Neural crest cell (in vitro differentiated cells): ENCODE measurements around the gene MAML3. TPM values are rescaled to one million over a fixed set of nuclear protein-coding genes. Genes with fewer than 3 reads are reported as not detected.

Source experiments
- DNase-seq: peaks from one replicate; pipeline ENCODE4 v3.0.0; 2021; ENCODE audit warnings: low read depth, mixed read lengths, low spot score
- H3K27ac Mint-ChIP-seq: one replicate; pipeline ENCODE4 v1.8.0; 2021; ENCODE audit warnings: mild to moderate bottlenecking, mixed read lengths; ENCODE audit not compliant: unreplicated experiment
- H3K27me3 Mint-ChIP-seq: 2 replicates; pipeline ENCODE4 v1.8.0; 2021; ENCODE audit warnings: low read depth, mild to moderate bottlenecking, mixed read lengths
- H3K36me3 Mint-ChIP-seq: 2 replicates; pipeline ENCODE4 v1.8.0; 2021; ENCODE audit warnings: low read depth, mild to moderate bottlenecking, mixed read lengths
- H3K4me1 Mint-ChIP-seq: 2 replicates; pipeline ENCODE4 v1.8.0; 2021; ENCODE audit warnings: mixed read lengths
- H3K4me3 Mint-ChIP-seq: one replicate; pipeline ENCODE4 v1.8.0; 2021; ENCODE audit warnings: mild to moderate bottlenecking, mixed read lengths
- H3K9me3 Mint-ChIP-seq: 2 replicates; pipeline ENCODE4 v1.8.0; 2021; ENCODE audit warnings: mixed read lengths
- total RNA-seq: library from RNA; stranded (reverse); gene quantifications from 2 replicates; pipeline ENCODE4 v1.2.1, GENCODE V29; 2021
- TF ChIP-seq, protein P1 (sequence below): fragments of 200-600 bp; sonication (generic); conservative IDR thresholded peaks from 2 replicates; pipeline ENCODE4 v1.5.0; 2021; ENCODE audit warnings: antibody characterized with exemption, mild to moderate bottlenecking

MAML3 gene
- total RNA-seq, 1 donor from 2014 or later: 21.8 TPM

DNA sequence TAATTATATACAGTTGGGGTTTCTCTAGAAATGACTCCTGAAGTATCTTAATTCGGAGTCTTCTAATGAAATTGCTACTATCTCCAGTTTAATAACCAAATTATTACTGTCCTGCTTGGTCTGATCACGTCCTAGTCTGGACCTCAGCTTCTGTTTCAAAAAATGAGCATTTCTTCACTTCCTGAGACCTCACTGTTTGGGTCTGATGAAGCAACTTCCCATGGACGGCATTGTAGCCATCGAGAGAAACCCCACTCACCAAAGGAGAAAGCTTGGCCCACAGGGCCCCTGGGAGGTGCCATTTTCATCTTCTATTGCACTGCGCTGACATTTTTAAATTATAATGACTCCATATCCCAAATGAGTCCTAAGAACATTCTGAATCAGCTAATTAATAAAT, 310.3 kb downstream of the MAML3 start:
- Mint-ChIP-seq H3K4me1 (peaks cover 74% of the 10 kb centered on the region), H3K4me3 (no peak overlapping the region), H3K27ac (no peak overlapping the region), H3K27me3 (no peaks in the 10 kb centered on the region), H3K9me3 (peaks cover 3% of the 10 kb centered on the region), H3K36me3 (peaks cover 2% of the 10 kb centered on the region)
- DNase-seq: no peak
- TF ChIP-seq, protein P1, sequence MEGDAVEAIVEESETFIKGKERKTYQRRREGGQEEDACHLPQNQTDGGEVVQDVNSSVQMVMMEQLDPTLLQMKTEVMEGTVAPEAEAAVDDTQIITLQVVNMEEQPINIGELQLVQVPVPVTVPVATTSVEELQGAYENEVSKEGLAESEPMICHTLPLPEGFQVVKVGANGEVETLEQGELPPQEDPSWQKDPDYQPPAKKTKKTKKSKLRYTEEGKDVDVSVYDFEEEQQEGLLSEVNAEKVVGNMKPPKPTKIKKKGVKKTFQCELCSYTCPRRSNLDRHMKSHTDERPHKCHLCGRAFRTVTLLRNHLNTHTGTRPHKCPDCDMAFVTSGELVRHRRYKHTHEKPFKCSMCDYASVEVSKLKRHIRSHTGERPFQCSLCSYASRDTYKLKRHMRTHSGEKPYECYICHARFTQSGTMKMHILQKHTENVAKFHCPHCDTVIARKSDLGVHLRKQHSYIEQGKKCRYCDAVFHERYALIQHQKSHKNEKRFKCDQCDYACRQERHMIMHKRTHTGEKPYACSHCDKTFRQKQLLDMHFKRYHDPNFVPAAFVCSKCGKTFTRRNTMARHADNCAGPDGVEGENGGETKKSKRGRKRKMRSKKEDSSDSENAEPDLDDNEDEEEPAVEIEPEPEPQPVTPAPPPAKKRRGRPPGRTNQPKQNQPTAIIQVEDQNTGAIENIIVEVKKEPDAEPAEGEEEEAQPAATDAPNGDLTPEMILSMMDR: no peak

DNA sequence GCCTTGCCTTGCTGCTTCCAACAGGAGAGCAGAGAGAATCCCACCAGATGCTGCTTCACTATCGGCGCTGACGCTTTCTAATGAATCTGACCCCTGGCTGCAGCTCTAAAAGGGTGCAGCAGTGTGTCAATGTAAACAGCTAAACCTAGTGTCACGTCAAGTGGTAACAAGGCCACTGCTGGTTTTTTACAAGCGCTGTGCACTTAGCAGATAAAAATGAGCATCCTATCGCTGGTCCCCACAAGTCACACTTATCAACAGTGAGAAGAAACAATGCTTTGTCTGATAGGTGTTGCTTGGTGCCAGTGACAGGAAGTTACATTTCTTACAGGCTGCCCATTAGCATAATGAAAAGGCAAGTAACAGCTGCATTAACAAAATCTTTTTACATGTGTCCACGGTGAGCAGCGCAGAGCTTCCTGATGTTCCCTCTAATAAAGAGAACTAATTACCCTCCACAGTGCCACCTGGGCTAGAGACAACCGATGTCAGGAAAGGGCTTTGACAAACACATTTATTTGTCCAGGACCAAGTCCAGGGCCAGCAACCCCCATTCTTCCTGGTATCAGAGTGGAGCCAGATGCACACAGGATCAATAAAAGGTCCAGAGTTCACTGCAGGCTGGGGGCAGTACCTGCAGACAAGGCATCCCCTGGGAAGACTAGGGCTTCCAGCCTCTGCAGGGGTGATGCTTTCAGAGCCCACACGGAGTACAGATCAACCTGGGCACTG, 312.4 kb downstream of the MAML3 start:
- TF ChIP-seq, protein P1: peak; percentile 33
- peak overlapping the region; percentile 30 for H3K4me3 Mint-ChIP-seq
- H3K36me3 Mint-ChIP-seq: peaks cover 2% of the 10 kb centered on the region
- peaks cover 3% of the 10 kb centered on the region for H3K9me3 Mint-ChIP-seq
- H3K27me3 Mint-ChIP-seq: no peaks in the 10 kb centered on the region
- peaks cover 59% of the 10 kb centered on the region for H3K4me1 Mint-ChIP-seq
- no peak for DNase-seq
- peak overlapping the region; percentile 45 for H3K27ac Mint-ChIP-seq

DNA sequence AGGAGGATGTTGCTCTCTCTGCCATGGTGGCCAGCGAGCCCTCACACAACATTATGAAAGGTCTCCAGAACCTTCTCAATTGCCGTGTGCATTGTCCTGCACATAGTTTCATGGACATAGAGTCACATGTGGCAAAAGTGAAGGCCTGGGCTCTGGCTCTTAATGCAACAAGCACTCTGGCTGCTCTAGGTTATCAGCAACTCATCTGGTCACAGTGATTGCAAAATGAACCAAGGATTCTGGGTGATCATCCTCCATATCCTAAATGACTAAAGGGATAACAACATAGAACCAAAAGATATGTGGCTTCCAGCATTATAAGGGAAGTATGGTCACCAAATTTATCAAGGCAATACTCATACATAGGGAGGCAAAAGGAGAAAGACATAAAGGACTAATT, 313.2 kb downstream of the MAML3 start:
- Mint-ChIP-seq H3K36me3 (peaks cover 2% of the 10 kb centered on the region), H3K4me1 (peaks cover 65% of the 10 kb centered on the region), H3K27ac (no peak overlapping the region), H3K4me3 (peak overlapping the region; percentile 30), H3K9me3 (peaks cover 3% of the 10 kb centered on the region), H3K27me3 (peaks cover 6% of the 10 kb centered on the region)
- DNase-seq: no peak
- TF ChIP-seq, protein P1: no peak

DNA sequence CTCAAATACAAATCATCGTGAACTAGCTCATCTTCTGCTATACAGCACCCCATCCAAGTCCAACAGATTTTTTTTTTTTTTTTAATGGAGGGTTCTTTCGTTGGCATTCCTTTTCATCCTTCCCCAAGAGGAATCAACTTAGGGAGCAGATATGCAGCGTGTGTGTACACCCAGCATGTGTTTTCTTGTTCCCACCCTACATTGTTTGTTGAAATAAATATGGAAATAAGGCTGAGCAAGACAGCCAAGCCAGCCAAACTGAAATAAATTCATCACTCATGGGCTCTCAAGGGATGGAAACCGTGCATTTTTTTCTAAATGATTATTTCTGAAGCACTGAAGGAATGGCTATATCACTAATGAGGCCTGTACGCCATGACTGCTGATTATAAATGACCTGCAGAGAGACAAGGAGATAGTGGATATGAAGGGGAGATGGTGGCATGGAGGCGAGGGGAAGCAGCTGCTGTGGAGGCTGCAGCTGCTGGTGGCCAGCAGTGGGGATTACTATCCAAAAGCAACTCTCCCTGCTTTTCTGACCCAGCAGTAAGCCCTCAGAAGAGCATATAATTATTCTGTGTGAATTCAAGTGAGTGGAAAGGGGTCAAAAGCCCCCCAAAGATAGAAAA, 314.5 kb downstream of the MAML3 start:
- H3K4me1 Mint-ChIP-seq: peaks cover 66% of the 10 kb centered on the region
- H3K9me3 Mint-ChIP-seq: peaks cover 3% of the 10 kb centered on the region
- H3K27ac Mint-ChIP-seq: no peak overlapping the region
- no peak for DNase-seq
- TF ChIP-seq, protein P1: no peak
- peaks cover 2% of the 10 kb centered on the region for H3K36me3 Mint-ChIP-seq
- H3K27me3 Mint-ChIP-seq: peaks cover 8% of the 10 kb centered on the region
- no peak overlapping the region for H3K4me3 Mint-ChIP-seq

DNA sequence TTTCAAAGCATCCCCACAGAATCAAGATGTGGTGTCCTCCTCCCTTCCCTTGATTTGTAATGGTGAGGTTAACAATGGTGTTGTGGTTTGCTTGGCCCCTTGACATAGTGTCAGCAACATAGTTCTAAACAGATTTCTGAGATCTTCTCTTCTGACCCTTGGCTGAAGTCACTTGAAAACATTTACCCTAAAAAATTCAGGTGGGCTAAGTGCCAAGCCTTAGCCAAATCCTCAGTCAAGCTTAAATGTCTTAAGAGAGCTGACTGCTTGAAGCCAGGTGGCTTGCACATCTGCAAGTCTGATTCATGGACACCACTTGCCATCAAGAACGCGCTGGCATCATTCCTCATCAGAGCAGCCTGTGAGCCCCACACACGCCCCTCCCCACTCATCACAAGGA, 315.2 kb downstream of the MAML3 start:
- DNase-seq: no peak
- H3K27ac Mint-ChIP-seq: no peak overlapping the region
- peaks cover 73% of the 10 kb centered on the region for H3K4me1 Mint-ChIP-seq
- TF ChIP-seq, protein P1: no peak
- H3K27me3 Mint-ChIP-seq: peaks cover 14% of the 10 kb centered on the region
- H3K4me3 Mint-ChIP-seq: no peak overlapping the region
- peaks cover 3% of the 10 kb centered on the region for H3K9me3 Mint-ChIP-seq
- H3K36me3 Mint-ChIP-seq: peaks cover 2% of the 10 kb centered on the region
